HG03439 (cell line): ENCODE data around the gene INPP4A.

Experiments used
- ATAC-seq: cut with Tn5 transposase; IDR thresholded peaks from one replicate; pipeline ENCODE4 v1.9.1; 2021; ENCODE audit warnings: mild to moderate bottlenecking, moderate library complexity; ENCODE audit not compliant: unreplicated experiment

The INPP4A gene

DNA sequence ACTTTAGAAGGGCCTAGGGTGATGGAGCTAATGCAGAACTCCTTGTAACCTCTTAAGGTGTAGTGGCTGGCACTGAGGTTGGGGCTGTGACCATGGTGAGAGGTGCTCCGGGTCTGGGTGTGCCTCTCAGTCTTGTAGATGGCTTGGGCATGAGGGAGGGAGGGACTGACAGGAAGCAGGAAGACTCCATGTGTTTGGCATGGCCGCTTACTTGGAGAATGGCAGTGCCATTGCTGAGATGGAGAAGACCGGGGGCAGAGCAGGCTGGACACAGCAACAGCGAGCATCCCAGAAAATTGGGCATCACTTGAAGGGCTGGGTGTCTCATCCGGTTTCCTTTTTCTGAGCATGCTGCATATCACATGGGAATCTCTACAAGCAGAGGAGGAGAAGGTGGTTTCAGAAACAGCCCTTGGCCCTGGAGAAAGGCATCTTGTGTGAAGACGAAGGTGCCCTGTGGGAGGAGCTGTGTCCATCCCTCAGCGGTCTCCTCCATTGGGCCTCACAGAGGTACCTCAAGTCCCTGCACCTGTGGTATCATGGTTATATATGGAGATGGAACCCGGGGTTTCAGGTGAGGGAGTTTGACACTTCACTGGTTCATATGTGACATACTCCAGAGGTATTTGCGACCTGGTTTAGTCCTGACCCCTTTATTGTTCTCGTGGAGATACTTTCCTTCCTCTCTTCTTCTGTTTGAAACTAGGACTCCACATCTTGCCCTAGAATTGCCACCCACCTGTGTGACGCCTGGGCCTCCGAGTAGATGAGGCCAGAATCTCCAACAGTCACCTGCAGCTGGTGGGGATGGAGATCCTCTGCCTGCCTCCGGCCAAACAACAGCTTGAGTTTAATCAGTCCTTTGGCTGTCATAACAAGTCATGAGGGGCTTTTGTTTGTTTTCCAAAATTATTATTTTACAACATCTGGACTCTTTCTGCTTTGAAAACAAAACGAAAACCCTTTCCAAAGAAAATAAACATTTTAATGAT is 45.6 kb downstream of the INPP4A start:
- ATAC-seq, result no peak

DNA sequence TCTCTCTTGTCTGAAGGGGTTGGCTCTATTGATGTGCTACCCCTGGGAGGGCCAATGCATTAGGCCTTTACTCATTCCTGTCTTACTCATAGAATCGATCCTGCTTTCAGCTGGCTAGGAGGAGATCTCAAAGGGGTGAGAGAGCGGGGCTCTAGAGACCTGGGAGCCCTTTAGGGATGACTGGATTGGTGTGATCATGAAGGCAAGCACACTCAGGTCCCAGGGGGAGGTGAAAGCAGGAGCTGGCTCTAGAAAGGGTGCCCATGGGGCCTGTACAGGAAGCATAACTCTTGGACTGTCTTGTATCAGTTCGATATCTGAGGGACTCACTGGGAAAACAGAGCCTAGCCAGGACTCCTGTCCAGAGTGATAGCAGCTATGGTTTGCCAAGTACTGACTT is 47.8 kb downstream of the INPP4A start:
- ATAC-seq, result no peak

DNA sequence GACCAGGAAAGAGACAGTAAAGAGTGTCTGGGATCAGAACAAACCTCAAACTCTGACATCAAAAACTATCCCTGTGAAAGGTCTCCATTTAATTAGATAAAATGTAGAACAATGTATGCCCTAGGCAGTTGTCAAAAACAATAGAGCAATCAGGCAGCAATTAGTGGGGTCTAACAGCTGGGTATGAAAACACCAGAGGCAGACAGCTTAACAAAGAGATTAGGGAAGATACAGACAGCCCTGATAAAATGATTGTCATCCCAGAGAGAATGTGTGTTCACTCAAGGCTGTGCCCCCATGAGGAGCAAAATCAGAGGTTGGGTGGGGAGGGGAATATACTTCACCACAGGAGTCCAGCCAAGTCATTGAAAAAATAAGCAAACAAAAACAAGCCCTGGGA is 50.0 kb downstream of the INPP4A start:
- no peak for ATAC-seq

DNA sequence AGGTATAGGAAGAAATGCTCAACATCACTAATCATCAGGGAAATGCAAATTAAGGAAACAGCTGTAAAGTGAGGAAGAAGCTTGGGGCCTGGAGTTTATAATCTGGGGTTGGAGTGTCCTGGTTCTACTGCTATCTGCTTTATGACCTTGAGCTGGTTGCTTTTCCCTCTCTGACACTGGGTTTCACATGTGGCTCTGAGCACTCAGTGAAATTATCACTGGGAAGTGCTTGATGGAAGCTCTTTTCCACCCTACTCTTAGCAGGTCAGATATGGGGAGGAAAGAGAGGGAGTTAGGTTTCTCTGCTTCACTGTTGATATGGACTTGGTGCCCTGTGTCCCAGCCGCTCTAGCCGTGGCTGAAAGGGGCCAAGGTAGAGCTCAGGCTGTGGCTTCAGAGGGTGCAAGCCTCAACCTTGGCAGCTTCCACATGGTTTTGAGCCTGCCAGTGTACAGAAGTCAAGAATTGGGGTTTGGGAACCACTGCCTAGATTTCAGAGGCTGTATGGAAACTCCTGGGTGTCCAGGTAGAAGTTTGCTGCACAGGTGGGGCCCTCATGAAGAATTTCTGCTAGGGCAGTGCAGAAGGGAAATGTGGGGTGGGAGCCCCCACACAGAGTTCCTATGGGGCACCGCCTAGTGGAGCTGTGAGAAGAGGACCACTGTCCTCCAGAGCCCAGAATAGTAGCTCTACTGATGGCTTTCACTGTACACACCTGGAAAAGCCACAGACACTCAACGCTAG is 52.3 kb downstream of the INPP4A start:
- no peak for ATAC-seq

DNA sequence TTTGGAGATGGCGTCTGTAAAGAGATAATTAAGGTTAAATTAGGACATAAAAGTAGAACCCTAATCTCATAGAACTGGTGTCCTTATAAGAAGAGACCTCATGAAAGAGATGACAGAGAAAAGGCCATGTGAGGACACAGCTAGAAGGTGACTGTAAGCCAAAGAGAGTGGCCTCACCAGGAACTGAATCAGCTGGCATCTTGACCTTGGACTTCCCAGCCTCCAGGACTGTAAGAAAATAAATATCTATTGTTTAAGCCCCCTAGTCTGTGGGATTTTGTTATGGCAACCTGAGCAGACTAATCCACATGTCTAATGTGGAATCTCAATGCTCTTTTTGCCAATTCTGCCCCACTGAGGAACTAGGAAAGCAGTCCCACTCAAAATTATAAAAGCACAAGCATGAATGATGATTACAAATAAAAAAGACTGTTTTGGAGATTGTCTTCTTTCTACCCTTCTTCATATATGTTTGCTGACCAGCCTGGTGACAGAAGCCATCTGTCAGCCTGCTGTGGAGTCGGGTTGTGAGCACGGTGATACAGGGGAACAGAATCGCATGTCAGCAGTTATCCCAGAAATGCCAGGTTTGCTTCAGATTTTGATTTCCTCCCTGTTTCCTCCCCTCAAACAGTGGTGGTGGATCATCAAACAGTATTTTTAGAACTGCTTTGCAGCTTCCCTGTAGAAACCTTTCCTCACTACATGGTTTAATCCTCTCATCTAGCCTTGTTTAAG is 54.2 kb downstream of the INPP4A start:
- ATAC-seq, result no peak

DNA sequence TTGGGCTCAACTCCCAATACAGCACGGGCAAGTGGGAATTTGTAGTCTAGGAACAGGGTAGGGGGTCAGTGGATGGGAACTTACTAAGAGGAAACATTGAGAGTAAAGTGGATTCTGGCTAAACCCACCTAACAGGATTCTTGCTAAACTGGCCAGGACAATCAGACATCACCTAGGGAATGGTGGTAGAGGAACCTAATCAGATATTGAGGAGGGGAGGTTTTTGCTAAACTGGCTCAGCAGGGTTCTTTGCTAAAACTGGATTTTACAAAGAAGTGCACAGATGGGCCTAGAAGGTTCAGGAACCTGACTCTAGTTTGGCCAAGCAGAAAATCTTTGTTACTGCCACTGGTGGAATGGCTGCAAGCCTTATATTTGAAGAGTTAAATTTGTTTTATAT is 55.9 kb downstream of the INPP4A start:
- ATAC-seq, result no peak

DNA sequence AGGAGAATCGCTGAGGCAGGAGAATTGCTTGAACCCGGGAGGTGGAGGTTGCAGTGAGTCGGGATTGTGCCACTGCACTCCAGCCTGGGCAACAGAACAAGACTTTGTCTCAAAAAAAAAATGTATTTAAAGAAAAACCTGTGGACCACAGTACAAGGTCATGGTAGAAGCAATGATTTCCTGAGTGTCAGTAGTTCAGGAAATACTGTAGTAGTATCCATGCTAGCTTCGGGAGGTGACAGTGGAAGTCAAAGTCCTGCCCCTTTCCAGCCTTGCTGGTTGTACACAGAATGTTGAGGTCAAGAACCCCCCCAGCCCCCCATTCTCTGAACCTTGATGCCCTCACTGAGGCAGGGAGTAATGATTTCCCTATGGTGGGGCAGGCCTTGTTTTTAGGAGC is 56.6 kb downstream of the INPP4A start:
- no peak for ATAC-seq

DNA sequence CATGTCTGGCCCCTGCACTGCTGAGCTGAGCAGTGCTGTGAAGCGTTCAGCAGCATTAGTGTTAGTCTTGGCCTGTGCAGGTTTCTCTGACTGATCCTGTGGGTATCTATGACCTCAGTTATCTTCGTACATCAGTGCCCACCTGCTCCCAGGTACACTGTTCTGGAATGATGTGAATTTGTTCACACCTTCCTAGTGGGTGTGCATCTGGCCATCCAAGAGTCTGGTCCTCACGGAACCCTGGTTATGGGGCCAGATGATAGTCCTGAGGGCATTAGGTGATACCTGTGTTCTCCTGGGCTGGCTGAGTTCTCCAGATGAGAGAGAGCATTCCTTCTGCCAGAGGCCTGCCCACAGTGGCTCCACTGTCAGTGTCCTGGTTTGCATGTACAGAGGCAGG is 57.2 kb downstream of the INPP4A start:
- ATAC-seq, result no peak

DNA sequence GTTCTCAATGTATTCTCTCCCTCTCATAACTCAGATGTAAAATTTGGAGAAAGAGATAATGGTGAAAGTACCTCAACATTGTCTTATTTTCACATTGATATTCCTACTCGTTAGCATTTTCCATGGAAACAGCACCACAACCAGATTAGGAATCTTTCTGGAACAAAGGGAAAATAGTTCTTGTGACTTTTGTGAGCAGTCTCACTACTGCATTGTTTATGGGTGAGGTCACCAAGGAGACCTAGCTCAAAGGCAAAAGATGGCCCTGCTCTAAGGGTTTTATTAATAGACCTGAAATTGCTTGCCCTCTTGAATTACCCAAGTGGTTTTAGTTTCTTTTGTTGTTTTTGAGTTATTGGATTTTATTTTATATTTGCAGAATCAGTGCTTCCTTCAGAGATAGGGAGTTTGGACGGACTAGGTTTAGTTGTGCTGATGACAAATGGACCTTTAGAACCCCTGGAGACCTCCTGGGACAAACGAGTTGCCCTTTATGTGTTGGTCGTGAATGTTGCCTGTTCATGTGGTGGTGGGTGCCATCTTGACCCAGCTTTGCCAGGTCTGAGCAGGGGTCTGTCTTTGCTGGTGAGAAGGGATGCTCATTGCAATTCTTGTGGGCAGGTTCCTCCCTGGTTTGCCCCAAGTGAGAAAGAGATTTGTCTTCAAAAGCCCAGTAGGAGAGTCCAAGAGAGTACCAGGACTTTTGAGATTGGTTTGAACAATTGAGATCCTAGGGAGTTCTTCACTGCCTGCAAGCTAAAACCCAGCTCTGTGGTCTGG is 58.1 kb downstream of the INPP4A start:
- ATAC-seq, result no peak

DNA sequence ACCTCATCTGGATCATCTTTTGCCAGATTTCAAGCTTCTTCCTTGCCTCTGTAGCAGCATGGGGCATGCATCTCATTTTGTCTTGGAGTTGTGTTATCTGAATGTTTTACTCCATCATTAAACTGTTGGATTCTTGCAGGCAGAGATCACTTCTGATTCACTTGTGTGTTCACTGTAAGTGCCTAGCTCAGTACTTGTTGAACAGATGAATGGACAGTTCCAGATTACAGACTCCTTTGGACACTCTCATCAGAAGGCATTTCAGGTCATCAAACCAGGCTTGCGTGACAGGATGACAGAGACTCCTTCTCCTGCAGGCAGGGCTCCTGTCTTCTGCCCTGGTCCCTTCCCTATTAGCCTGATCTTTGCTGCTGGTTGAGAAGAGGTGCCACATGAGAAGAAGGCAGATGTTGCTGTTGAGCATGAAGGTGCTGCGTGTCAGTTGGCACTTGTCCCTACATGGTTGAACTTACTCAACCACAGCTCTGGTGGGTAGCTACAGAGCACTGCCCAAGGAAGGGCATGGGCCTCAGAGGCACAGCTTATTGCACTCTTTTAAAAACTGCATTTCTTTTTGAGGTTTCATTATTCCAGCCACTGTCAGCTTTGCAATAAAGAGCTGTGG is 58.9 kb downstream of the INPP4A start:
- no peak for ATAC-seq

DNA sequence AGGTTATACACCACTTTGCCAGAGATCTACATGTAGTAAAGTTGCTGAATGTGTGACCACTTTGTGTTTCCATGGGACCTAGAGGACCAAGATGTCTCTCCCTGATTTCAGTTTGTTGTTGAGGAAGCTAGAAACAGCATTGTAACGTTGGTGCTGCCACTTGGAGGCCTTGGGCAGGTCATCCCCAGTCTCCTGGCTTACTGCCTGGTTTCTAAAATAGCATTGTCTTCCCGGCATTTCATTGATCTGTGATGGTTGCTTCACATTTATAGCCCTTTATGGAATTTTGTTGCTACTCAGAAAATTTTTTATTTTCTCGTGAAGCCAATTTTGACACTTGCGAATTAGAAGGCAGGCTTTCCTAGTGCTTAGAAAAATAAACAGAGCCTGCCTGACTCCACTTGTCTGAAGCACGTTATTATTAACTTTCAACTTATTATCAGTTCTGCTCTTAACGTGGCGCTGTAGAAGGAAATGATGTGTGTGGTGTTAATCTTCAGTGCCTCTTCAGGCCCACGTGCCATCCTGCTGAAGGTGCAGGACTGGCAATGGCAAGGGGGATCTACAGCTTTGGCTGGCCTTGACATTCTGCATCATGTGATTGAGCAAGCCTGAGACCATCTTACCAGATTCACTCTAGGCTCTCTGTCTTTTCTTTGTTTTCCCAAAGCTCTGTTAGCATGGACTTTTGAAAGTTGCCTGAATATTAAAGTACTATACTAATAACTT is 59.9 kb downstream of the INPP4A start:
- no peak for ATAC-seq

DNA sequence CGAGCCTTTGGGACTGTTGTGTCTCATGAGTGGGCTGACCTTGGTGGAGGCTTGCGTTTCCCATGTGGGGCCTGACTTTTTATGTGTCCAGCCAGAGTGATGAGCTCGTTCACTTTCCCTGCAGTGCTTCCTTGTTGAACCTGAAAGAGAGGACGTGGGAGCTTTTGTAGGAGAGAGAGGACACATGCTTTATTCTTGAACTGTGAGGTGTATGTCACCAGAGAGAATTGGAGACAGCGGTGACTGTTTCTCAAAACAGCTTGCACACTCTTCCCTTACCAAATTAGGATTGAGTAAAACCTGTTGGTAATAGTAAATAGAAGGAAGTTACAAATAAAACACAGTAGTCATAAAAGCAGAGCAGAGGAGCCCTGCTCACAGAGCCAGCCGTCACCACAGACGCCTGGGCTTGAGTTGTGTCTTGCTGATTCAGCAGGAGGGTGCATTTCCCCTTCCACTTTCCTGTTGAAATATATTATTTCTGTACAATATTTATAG is 60.7 kb downstream of the INPP4A start:
- ATAC-seq, result no peak

DNA sequence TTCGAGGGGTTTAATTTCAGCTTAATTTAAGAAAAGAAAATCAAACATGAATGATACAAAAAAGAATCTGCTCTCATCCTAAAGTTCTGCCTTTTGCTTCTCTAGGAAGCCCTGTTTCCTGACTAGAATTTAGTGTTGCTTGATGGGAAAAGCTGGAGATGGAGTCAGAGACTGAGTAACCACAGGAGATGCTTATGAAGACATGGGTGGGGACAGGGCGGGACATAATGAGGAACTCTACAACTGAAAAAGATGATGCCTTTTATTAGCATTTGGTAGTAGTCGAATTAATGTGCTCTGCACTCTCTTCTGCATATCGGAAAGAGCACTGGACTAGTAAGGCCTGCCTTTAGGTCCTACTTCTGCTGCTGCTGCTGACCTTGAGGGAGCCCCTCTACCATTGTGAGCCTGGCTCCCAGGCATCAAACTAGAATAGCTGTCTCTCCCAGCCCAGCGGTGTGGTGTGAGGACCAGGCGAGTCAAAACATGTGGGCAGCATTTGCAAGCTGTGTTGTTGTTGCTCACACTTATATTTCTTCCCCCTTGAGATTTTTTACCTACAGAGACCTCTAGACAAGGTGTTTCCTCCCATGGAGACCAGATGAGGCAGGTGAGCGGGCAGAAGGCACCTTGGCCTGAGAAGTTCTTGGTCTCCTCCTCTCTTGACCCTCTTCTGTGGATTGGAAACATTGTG is 61.5 kb downstream of the INPP4A start:
- ATAC-seq, result no peak

DNA sequence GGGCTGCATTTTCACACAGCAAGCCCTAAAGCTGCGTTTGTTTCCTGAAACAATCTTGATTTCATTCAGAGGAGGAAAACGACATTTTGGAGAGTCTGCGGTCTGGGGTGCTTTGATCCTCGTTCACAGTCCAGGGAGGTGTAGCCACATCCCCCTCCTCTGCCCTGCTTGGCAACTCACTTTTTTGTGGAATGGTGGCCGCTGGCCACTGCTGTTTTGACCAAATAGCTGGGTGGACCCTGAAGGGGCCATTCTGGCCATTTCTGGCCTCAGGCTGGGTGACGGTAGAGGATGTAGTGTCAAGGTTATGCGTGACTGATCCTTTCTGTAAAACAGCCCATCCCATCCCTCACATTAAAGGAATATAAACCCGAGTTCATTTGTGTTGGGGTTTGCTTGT is 62.2 kb downstream of the INPP4A start:
- ATAC-seq, result no peak

DNA sequence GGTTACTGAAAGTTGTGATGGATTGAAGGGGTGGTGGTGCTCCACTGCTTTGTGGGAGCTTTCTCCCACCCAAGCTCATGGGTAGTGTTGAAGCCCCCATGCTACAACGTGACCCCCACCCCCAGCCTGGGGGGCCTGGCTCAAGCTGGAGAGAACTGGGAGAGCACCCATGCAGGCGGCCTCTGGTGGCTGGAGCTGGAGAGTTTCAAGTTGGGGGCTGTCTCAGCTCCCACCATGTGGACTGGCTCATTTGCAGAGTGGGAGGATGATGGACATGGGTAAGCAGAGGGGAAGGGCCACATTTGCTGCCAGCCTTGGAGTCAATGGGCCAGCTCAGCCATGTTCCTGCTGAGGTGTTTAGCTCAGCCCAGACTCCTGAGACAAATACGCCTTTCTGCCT is 62.8 kb downstream of the INPP4A start:
- ATAC-seq, result no peak

DNA sequence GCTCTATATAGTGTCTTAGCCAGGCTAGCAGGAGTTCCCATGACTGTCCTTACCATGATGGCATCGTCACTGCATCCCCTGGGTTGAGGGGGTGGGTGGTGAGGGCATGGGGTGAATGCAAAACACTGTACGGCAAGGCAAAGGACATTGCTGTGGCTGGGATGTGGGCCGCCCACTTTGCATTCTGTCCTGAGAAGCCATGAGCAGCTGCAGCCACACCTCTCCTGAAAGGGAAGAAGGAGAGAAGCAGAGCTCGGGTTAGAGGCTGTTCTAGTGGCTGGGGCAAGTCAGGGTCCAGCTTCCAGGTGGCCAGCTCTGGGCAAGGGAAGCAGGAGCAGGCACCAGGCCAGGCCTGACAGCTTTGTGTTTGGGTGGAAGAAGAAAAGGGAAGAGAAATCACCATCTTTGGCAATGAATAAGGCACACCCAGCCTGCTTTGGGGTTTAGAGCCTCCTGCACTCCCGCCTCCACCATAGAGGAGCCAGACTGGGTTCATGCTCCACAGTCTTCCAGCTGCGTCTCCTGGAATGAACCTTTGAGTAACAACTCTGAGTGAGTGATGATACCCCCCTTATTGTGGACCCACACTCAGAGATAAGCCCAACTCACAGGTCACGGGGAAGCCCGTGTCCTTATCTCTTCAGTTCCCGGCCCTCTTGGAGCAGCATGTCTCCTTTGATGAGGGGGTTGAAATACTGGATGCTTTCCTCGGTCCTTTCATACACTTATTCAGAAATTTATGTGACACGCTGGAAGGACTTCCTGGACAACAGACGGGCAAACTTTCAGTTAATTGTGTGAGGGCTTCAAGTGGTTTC is 63.4 kb downstream of the INPP4A start:
- ATAC-seq, result no peak

DNA sequence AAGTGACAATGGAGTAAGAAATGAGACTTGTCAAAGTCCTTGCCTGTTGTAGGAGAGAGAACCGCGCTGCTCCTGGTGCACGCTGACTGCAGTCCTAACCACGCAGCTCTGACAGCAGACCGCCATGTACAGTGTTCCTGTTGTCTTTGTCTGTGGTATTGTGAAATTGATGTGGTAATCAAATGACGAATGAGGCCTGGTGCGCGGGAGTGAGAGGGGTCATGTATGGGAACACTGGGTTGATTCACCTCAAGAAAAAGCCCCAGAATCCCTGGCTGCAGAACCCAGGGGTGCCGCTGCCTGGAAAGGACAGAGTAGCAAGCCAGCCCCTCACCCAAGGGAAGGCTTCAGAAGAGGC is 64.0 kb downstream of the INPP4A start:
- no peak for ATAC-seq
